Measurements from ENCODE around the gene EIF4G3. TPM values are rescaled to one million over a fixed set of nuclear protein-coding genes. Genes with fewer than 3 reads are reported as not detected.

The EIF4G3 gene
- total and polyA plus RNA-seq, 2 donors (not counting 1 experiment from before 2014, with no cell fraction given): 53.5 to 67.0 TPM

DNA sequence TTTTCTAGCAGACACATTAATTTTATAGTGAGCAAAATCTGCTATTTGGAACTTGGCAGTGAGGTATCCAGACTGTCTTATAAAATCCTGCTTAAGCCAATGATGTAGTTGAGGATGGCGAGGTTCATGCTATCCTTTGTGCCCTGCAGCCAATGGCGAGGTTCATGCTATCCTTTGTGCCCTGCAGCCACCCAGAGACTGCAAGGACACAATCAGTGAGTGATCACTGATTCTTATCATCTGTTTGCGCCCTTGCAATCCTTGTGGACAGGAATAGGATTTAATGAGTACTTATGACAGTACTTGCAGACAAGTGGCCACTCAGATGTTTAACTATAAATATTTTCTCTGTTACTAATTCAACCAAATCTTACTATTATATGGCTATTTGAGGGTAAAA, 112.6 kb downstream of the EIF4G3 start:
- TF ChIP-seq EZH2 (IDR thresholded peaks at IDR 0.05; ENCODE audit: low read length, missing control alignments) (no peak), CTCF (conservative IDR thresholded peaks at IDR 0.05 in 1 of 2, IDR thresholded peaks at IDR 0.05 in 1 of 2; ENCODE audit: low read depth in 1 of 2, low read length in 2 of 2) (no peak)
- Histone ChIP-seq H4K20me1 (ENCODE audit: control insufficient read depth, extremely low read depth, insufficient read depth, low read length) (no peaks in the 10 kb centered on the region), H2AFZ (ENCODE audit: low read length) (no peak overlapping the region), H3K9ac (ENCODE audit: insufficient read depth, low read length) (no peak overlapping the region), H3K9me3 (ENCODE audit: control insufficient read depth, insufficient read depth, low read depth, low read length) (no peaks in the 10 kb centered on the region), H3K27me3 (ENCODE audit: control insufficient read depth, insufficient read depth, low read length) (no peaks in the 10 kb centered on the region), H3K27ac (ENCODE audit: insufficient read depth, low read length) (no peak overlapping the region), H3K4me3 (replicated peaks in 1 of 4; ENCODE audit: control extremely low read depth in 1 of 4, insufficient read depth in 1 of 4, low read depth in 3 of 4, low read length in 4 of 4) (no peak overlapping the region), H3K79me2 (ENCODE audit: control insufficient read depth, insufficient read depth, low read length) (no peaks in the 10 kb centered on the region), H3K4me2 (ENCODE audit: extremely low read depth, insufficient read depth, low read length) (no peak overlapping the region), H3K4me1 (ENCODE audit: control insufficient read depth, extremely low read depth, insufficient read depth, low read length) (peaks cover 6% of the 10 kb centered on the region), H3K36me3 (ENCODE audit: control insufficient read depth, insufficient read depth, low read length) (no peaks in the 10 kb centered on the region)
- no peak for DNase-seq (ENCODE audit: low read depth in 2 of 2)

GRCh38 chr1:21060523-21060922, 116.2 kb downstream of the EIF4G3 start:
- H3K4me3 ChIP-seq (replicated peaks in 1 of 4; ENCODE audit: control extremely low read depth in 1 of 4, insufficient read depth in 1 of 4, low read depth in 3 of 4, low read length in 4 of 4): no peak overlapping the region
- H3K79me2 ChIP-seq (ENCODE audit: control insufficient read depth, insufficient read depth, low read length): peaks cover 1% of the 10 kb centered on the region
- H3K9ac ChIP-seq (ENCODE audit: insufficient read depth, low read length): no peak overlapping the region
- H4K20me1 ChIP-seq (ENCODE audit: control insufficient read depth, extremely low read depth, insufficient read depth, low read length): no peaks in the 10 kb centered on the region
- no peaks in the 10 kb centered on the region for H3K9me3 ChIP-seq (ENCODE audit: control insufficient read depth, insufficient read depth, low read depth, low read length)
- H3K27ac ChIP-seq (ENCODE audit: insufficient read depth, low read length): no peak overlapping the region
- H2AFZ ChIP-seq (ENCODE audit: low read length): no peak overlapping the region
- no peak for DNase-seq (ENCODE audit: low read depth in 2 of 2)
- no peaks in the 10 kb centered on the region for H3K27me3 ChIP-seq (ENCODE audit: control insufficient read depth, insufficient read depth, low read length)
- TF ChIP-seq EZH2 (IDR thresholded peaks at IDR 0.05; ENCODE audit: low read length, missing control alignments) (no peak), CTCF (conservative IDR thresholded peaks at IDR 0.05 in 1 of 2, IDR thresholded peaks at IDR 0.05 in 1 of 2; ENCODE audit: low read depth in 1 of 2, low read length in 2 of 2) (no peak)
- no peaks in the 10 kb centered on the region for H3K36me3 ChIP-seq (ENCODE audit: control insufficient read depth, insufficient read depth, low read length)
- no peaks in the 10 kb centered on the region for H3K4me1 ChIP-seq (ENCODE audit: control insufficient read depth, extremely low read depth, insufficient read depth, low read length)
- H3K4me2 ChIP-seq (ENCODE audit: extremely low read depth, insufficient read depth, low read length): no peak overlapping the region

DNA sequence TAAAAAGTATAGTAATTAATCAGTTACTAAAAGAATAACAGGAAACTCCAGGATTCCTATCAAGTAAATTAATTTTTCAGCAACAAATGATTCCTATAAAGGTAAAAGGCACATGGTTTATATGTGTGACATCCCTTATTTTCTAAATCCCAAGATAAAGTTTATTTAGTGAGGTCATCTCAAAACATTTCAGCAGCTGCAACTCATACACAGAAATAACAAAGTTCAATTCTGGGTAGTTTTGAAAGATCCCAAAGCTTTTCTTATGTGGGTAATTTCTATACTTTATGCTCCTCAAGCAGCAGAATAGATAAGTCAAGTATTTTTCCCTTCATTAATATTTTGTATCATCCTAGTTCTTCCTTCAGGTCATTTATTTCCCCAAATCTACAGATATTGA, 117.7 kb downstream of the EIF4G3 start:
- TF ChIP-seq EZH2 (IDR thresholded peaks at IDR 0.05; ENCODE audit: low read length, missing control alignments) (no peak), CTCF (conservative IDR thresholded peaks at IDR 0.05 in 1 of 2, IDR thresholded peaks at IDR 0.05 in 1 of 2; ENCODE audit: low read depth in 1 of 2, low read length in 2 of 2) (no peak)
- H3K27ac ChIP-seq (ENCODE audit: insufficient read depth, low read length): no peak overlapping the region
- H3K4me2 ChIP-seq (ENCODE audit: extremely low read depth, insufficient read depth, low read length): no peak overlapping the region
- H3K4me3 ChIP-seq (replicated peaks in 1 of 4; ENCODE audit: control extremely low read depth in 1 of 4, insufficient read depth in 1 of 4, low read depth in 3 of 4, low read length in 4 of 4): no peak overlapping the region
- no peaks in the 10 kb centered on the region for H3K36me3 ChIP-seq (ENCODE audit: control insufficient read depth, insufficient read depth, low read length)
- no peaks in the 10 kb centered on the region for H4K20me1 ChIP-seq (ENCODE audit: control insufficient read depth, extremely low read depth, insufficient read depth, low read length)
- no peaks in the 10 kb centered on the region for H3K27me3 ChIP-seq (ENCODE audit: control insufficient read depth, insufficient read depth, low read length)
- no peak for DNase-seq (ENCODE audit: low read depth in 2 of 2)
- H3K9ac ChIP-seq (ENCODE audit: insufficient read depth, low read length): no peak overlapping the region
- H3K79me2 ChIP-seq (ENCODE audit: control insufficient read depth, insufficient read depth, low read length): peaks cover 1% of the 10 kb centered on the region
- H2AFZ ChIP-seq (ENCODE audit: low read length): no peak overlapping the region
- H3K9me3 ChIP-seq (ENCODE audit: control insufficient read depth, insufficient read depth, low read depth, low read length): no peaks in the 10 kb centered on the region
- H3K4me1 ChIP-seq (ENCODE audit: control insufficient read depth, extremely low read depth, insufficient read depth, low read length): no peaks in the 10 kb centered on the region
